ENCODE measurements around the gene PLXNA4.

Gene PLXNA4

GRCh38 chr7:132221356-132221755 lies 354.9 kb downstream of the PLXNA4 start:
- no peak for DNase-seq

- DNase-seq: no peak
Observed at GRCh38 chr7:132220060-132220459, 356.2 kb downstream of the PLXNA4 start.

GRCh38 chr7:132218876-132219275 lies 357.4 kb downstream of the PLXNA4 start:
- DNase-seq: no peak

- DNase-seq: no peak
Observed at GRCh38 chr7:132216847-132217525, 359.3 kb downstream of the PLXNA4 start.

- no peak for DNase-seq
Observed at GRCh38 chr7:132214452-132214851, 361.8 kb downstream of the PLXNA4 start.

- DNase-seq: no peak
Observed at GRCh38 chr7:132213583-132213982, 362.7 kb downstream of the PLXNA4 start.

- DNase-seq: no peak
Observed at GRCh38 chr7:132211971-132212370, 364.3 kb downstream of the PLXNA4 start.

GRCh38 chr7:132210821-132211220 lies 365.4 kb downstream of the PLXNA4 start:
- no peak for DNase-seq

GRCh38 chr7:132207782-132208181 lies 368.5 kb downstream of the PLXNA4 start:
- DNase-seq: no peak

- DNase-seq: no peak
Observed at GRCh38 chr7:132207211-132207610, 369.1 kb downstream of the PLXNA4 start.

GRCh38 chr7:132206594-132206993 lies 369.7 kb downstream of the PLXNA4 start:
- DNase-seq: no peak

GRCh38 chr7:132205509-132205908 lies 370.8 kb downstream of the PLXNA4 start:
- DNase-seq: no peak

GRCh38 chr7:132203021-132203420 lies 373.2 kb downstream of the PLXNA4 start:
- DNase-seq: no peak

- DNase-seq: no peak
Observed at GRCh38 chr7:132202541-132202940, 373.7 kb downstream of the PLXNA4 start.

GRCh38 chr7:132200141-132200540 lies 376.1 kb downstream of the PLXNA4 start:
- DNase-seq: no peak

- DNase-seq: no peak
Observed at GRCh38 chr7:132199626-132200025, 376.6 kb downstream of the PLXNA4 start.

- no peak for DNase-seq
Observed at GRCh38 chr7:132197772-132198171, 378.5 kb downstream of the PLXNA4 start.

GRCh38 chr7:132193898-132194297 lies 382.4 kb downstream of the PLXNA4 start:
- DNase-seq: no peak

- no peak for DNase-seq
Observed at GRCh38 chr7:132192809-132193208, 383.5 kb downstream of the PLXNA4 start.

GRCh38 chr7:132191418-132191817 lies 384.9 kb downstream of the PLXNA4 start:
- DNase-seq: no peak

- no peak for DNase-seq
Observed at GRCh38 chr7:132190683-132191082, 385.6 kb downstream of the PLXNA4 start.

- DNase-seq: no peak
Observed at GRCh38 chr7:132189881-132190280, 386.4 kb downstream of the PLXNA4 start.

- no peak for DNase-seq
Observed at GRCh38 chr7:132187869-132188789, 388.1 kb downstream of the PLXNA4 start.

GRCh38 chr7:132187391-132187790 lies 388.9 kb downstream of the PLXNA4 start:
- DNase-seq: no peak

Measured in kidney glomerular epithelial cell (primary cell).